Activated CD4-positive, alpha-beta memory T cell treated with anti-CD3 and anti-CD28 coated beads, Interleukin-2, amount 10 ng/mL, durations not matched to agents 7 days and 5 days (primary cell): ENCODE measurements around the gene KLRC4. TPM values are rescaled to one million over a fixed set of nuclear protein-coding genes. Genes with fewer than 3 reads are reported as not detected.
"Not testable (repeated sequence)": the region's sequence is repeated elsewhere in the genome, so short reads cannot be mapped to it uniquely, and the experiment has no call there.

Experiments
- CTCF ChIA-PET: fragments of 350-600 bp; sonication (Branson Sonifier 250); formaldehyde crosslinking; loops from one replicate; lab custom pipeline; 2021; ENCODE audit warnings: antibody characterized with exemption, inconsistent platforms; lab: Charles Lee
- POLR2A ChIA-PET: fragments of 350-600 bp; sonication (Branson Sonifier 250); formaldehyde crosslinking; loops from one replicate; lab custom pipeline; 2021; ENCODE audit warnings: antibody characterized with exemption; lab: Charles Lee
- DNase-seq: peaks from one replicate; pipeline ENCODE4 v3.0.0-alpha.2; 2020
- H3K27ac Mint-ChIP-seq: one replicate; pipeline ENCODE4 v1.8.0; 2021; ENCODE audit warnings: mild to moderate bottlenecking, mixed read lengths
- H3K27me3 Mint-ChIP-seq: one replicate; pipeline ENCODE4 v1.8.0; 2021; ENCODE audit warnings: mixed read lengths
- H3K36me3 Mint-ChIP-seq: one replicate; pipeline ENCODE4 v1.8.0; 2021; ENCODE audit warnings: low read depth, mixed read lengths
- H3K4me1 Mint-ChIP-seq: one replicate; pipeline ENCODE4 v1.8.0; 2021; ENCODE audit warnings: mixed read lengths
- H3K4me3 Mint-ChIP-seq: one replicate; pipeline ENCODE4 v1.8.0; 2021; ENCODE audit warnings: mild to moderate bottlenecking, mixed read lengths
- H3K9me3 Mint-ChIP-seq: one replicate; pipeline ENCODE4 v1.8.0; 2021; ENCODE audit warnings: mixed read lengths
- total RNA-seq, 2 experiments: library from RNA; stranded (reverse); gene quantifications; one replicate each; pipeline ENCODE4 v1.2.3, GENCODE V29; 2021

Gene KLRC4
- total RNA-seq, 2 experiments from 2014 or later = not detected

DNA sequence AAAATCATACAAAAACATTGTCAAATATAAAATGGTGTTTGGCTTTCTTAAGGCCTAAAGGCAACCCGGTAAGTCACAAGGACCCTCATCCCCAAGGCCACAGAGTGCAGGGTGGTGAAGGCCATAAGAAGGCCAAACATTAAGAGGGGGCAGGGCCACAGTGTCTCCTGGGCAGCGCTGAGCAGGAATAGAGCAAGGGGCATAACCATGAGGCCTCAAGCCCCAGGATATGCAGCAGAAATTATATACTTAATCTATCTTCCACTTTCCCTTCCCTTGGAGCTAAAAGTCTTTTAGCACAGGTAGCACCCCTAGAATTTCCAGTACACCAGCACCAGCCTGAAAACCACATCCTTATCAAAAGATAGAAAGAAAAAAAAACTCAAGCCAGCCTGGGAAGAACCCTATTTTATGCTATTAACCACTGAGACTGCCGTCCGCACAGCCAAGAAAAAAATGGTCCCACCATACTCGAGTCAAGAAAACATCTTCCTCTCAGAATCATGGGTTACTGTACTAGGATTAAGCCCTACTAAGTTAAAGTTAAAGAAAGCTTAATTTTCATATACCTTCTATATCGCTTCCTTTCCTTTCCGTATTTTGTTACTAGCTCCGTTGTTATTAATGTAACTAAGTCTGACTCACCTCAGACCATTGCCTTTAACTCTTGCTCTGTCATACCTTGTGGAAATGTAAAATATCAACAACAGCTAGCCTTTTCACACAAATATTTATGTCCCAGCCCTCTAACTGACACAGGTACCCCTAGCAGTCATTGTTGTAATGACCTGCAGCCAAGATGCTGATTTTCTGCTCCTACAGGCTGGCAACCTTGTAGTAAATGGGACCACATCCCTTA lies 39.8 kb downstream of the KLRC4 start:
- CTCF ChIA-PET = no interaction called here
- DNase-seq = no peak
- Mint-ChIP-seq H3K4me1 (peaks cover 7% of the 10 kb centered on the region), H3K27ac (no peak overlapping the region), H3K36me3 (peaks cover 6% of the 10 kb centered on the region), H3K9me3 (peaks cover 5% of the 10 kb centered on the region), H3K4me3 (no peak overlapping the region), H3K27me3 (peaks cover 25% of the 10 kb centered on the region)
- POLR2A ChIA-PET = no interaction called here

DNA sequence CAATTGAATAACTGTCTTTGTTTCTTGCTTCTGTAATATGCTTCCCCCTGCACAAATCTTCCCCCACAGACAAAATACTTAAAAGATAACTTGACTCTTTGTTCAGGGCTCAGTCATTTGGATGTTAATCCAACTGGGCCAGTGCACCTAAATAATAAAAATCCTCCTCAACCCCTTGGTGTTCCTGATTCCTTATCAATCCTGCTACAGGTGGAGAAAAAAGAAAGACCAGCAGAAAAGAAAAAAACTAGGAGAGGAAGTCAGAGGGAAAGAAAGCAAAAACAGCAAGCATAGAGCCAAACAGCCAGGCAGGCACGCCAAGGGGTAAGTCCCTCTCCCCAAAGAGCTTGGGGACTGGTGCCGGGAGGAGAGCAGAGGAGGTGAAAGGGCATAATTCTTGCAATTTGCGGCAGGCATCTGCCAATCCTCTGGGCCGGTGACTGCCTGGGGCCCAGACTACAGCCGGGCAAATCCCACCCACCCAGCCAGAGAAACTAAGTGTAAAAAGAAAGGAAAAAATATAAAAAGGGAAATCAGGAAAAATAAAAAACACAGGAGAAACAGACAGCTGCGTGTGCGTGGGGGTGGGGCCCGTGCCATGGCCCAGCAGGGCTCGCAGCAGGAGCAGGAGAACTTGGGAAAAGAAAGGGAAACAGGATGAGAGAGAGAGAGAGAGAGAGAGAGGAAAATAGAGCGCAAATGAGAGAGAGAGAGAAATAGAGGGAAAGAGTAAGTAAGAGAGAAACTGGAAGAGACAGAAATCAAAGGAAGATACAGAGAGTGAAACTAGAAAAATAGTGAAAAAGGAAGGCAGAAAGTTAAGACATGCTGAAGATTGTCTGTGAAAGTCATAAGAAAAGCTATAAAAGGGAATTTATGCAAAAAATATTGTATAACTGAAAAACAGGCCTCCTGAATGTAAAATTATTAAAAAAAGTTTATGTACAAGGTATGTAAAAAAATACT lies 41.1 kb downstream of the KLRC4 start:
- Mint-ChIP-seq H3K4me1 (peaks cover 7% of the 10 kb centered on the region), H3K36me3 (peaks cover 6% of the 10 kb centered on the region), H3K27me3 (peaks cover 23% of the 10 kb centered on the region), H3K27ac (no peak overlapping the region), H3K9me3 (peaks cover 5% of the 10 kb centered on the region), H3K4me3 (no peak overlapping the region)
- ChIA-PET CTCF (no interaction called here), POLR2A (no interaction called here)
- DNase-seq = no peak

DNA sequence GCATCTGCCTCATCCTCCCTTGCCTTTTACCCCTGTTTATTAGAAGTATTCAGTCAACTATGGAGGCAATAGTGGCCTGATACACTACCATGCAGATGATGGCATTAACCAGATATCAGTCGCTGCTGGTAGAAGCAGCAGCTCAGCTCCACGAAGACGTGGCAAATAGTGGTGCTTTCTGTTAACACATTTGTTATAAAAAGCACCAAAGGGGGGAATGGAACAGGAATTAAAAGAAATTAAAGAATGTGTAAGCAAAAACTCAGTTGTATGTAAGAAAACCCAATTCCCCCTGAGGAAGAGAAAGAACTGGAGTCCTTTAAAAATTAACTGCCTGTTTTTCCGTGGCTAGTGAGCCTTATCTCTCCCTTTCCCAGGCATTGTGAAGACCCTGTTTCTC lies 41.8 kb downstream of the KLRC4 start:
- H3K4me3 Mint-ChIP-seq, H3K9me3 Mint-ChIP-seq, POLR2A ChIA-PET, H3K36me3 Mint-ChIP-seq, H3K27ac Mint-ChIP-seq, DNase-seq, H3K4me1 Mint-ChIP-seq: not testable (repeated sequence)
- CTCF ChIA-PET = interaction anchor here (1.8 kb wide), 1 partner anchor 132 kb away, joined by 5 read pairs; no protein-coding TSS in a partner anchor
- H3K27me3 Mint-ChIP-seq = peaks cover 22% of the 10 kb centered on the region

DNA sequence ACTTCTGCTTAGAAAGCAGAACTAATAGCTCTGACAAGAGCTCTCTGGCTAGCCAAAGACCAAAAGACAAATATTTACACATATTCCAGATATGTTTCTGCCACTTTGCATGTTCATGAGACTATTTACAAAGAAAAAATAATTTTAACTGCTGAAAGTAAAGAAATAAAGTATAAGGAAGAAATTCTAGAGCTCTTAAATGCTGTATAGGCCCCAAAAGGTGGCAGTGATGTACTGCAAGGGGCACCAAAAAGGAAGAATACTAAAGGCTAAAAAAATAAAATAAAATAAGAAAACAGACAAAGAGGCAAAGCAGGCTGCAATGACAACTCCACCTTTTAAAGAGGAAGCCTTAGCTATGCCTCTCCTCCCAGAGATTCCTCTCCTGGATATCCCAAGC lies 42.7 kb downstream of the KLRC4 start:
- DNase-seq = no peak
- Mint-ChIP-seq H3K27ac (no peak overlapping the region), H3K9me3 (peaks cover 5% of the 10 kb centered on the region), H3K4me3 (no peak overlapping the region), H3K36me3 (peaks cover 6% of the 10 kb centered on the region), H3K4me1 (no peaks in the 10 kb centered on the region), H3K27me3 (peaks cover 28% of the 10 kb centered on the region)
- ChIA-PET CTCF (interaction anchor here (1.8 kb wide), 1 partner anchor 131 kb away, joined by 5 read pairs; no protein-coding TSS in a partner anchor), POLR2A (no interaction called here)

DNA sequence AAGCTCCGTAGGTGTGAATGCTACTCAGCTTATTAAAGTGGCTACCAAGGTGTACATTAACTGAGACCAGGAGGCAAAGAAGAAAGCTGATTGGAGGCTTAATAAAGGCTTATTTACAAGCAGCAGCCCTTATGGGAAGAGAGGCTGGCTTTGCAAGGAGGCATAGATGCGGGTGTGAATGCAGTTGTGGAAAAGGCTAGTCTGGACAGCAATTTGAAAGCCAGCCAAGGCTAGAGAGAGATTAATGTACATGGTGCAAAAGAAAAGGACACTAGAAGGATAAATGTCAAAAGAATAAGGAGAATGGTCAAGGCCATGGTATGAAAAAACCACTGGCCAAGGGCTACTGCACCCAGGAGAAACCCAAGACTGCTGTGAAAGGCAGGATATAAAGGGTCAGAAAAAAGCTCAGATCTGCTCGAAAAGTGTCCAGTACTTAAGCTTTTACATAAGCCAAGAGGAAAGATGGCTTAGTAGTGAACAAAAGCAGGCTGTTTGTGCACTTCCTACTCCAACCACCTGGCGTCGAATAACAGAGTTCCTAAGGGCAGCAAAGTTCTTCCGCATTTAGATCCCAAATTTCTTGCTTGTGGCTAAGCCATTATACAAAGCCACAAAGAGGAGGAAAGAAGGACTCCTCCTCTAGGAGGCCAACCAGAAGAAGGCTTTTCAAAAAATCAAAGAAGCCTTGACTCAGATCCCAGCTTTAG lies 43.7 kb downstream of the KLRC4 start:
- Mint-ChIP-seq H3K4me1 (no peaks in the 10 kb centered on the region), H3K4me3 (no peak overlapping the region), H3K27me3 (peaks cover 34% of the 10 kb centered on the region), H3K36me3 (peaks cover 6% of the 10 kb centered on the region), H3K27ac (no peak overlapping the region), H3K9me3 (peaks cover 5% of the 10 kb centered on the region)
- POLR2A ChIA-PET = interaction anchor here (0.9 kb wide), 1 partner anchor 608 kb away, joined by 3 read pairs; no protein-coding TSS in a partner anchor
- no peak for DNase-seq
- CTCF ChIA-PET = interaction anchor here (0.7 to 1.8 kb wide), 3 partner anchors 130 to 213 kb away, joined by 3 to 5 read pairs (median 3); no protein-coding TSS in a partner anchor

DNA sequence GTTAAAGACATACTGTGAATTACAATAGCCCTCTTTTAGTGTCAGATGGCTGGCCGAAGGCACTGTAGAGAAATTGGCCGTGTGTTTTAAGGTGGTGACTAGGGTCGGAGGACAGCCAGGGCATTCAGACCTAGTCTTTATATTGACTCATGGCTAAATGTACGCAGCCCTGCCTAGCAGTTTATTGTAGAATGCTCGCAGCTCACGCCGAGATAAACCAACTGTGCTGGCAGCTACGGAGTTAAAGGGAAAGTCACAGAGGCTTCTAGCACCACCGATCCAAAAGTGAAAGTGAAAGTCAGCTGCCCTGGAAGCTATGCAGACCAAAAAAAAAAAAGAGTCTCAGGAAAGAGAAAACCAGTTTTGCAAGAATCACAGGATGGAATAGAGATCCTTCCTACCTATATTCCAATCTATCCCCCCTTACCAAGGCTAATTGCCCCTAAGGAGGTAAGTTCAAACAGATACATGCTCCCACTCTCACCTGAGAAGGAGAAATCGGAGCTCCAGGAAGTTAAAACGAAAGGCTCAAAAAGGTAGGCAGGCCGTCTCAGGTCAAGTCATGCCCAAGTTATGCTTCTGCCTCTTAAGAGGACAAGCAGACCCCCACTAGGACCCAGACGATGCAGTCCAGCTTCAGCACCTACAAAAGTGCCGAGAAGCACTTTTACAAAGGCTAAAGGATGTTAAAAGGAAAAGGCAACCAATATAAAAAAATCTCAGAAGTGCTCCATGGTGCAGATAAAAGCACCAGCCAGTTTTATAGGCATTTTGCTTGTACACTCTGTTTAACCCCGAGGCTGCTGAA lies 44.5 kb downstream of the KLRC4 start:
- POLR2A ChIA-PET = interaction anchor here (0.9 kb wide), 1 partner anchor 607 kb away, joined by 3 read pairs; no protein-coding TSS in a partner anchor
- no peak overlapping the region for H3K27ac Mint-ChIP-seq
- H3K27me3 Mint-ChIP-seq = peaks cover 40% of the 10 kb centered on the region

DNA sequence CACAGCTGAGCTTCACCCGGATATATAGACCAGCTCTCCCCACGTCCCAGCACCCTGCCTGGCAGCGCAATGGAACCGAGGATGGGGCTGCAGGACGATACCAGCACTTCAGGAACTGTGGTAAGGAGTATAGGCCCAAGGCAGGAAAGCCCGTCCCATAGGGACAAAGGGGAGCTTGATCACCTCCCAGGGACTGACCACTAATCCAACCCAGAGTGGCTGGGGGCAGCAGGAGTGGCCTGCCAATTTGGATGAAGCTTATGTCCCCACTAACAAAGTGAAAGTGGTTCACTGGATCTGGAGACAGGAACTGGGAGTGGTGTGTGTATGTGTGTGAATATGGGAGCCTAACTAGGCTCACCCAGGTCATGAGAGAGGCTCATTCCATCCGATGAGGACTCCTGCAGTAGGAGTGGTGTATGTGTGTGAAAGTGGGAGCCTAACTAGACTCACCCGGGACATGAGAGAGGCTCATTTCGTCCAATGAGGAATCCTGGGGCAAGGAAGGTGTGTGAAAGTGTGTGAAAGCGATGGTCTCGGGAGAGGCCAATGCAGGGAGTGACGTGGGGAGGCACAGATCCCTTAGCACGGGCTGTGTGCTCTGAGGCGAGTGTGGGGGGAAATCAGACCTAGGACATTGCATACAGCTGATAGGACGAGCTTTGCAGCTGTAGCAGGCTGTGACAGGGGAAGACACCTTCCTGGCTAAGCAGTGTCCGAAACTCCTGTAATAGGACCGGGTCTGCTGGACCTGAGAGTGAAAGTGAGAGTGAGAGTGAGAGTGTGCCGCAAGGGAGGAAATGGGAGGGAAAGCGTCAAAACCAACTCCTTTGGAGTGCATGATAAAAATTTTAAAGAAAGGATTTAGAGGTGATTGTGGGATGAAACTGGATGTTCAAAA lies 45.4 kb downstream of the KLRC4 start:
- Mint-ChIP-seq H3K9me3 (peaks cover 5% of the 10 kb centered on the region), H3K4me3 (no peak overlapping the region), H3K27ac (no peak overlapping the region), H3K27me3 (peaks cover 42% of the 10 kb centered on the region), H3K4me1 (no peaks in the 10 kb centered on the region), H3K36me3 (peaks cover 6% of the 10 kb centered on the region)
- ChIA-PET CTCF (no interaction called here), POLR2A (no interaction called here)
- DNase-seq = peak; percentile 21

More for the DNA sequence above, 44.5 kb downstream of the KLRC4 start:
- DNase-seq = peak; percentile 61
- CTCF ChIA-PET = interaction anchor here (0.7 kb wide), 1 partner anchor 213 kb away, joined by 3 read pairs; no protein-coding TSS in a partner anchor
- Mint-ChIP-seq H3K9me3 (peaks cover 5% of the 10 kb centered on the region), H3K36me3 (peaks cover 6% of the 10 kb centered on the region), H3K4me3 (no peak overlapping the region), H3K4me1 (no peaks in the 10 kb centered on the region)

DNA sequence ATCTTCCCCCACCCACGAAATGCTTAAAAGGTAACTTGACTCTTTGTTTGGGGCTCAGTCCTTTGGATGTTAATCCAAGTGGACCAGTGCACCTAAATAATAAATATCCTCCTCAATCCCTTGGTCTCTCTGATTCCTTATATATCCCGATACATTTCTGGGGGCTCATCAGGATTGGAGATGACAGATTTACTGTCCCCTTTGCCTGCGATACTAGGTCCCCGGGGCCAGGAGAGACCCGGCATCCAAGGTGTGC lies 46.0 kb downstream of the KLRC4 start:
- Mint-ChIP-seq H3K4me1 (no peaks in the 10 kb centered on the region), H3K9me3 (peaks cover 5% of the 10 kb centered on the region), H3K27ac (no peak overlapping the region), H3K27me3 (peaks cover 39% of the 10 kb centered on the region), H3K4me3 (no peak overlapping the region), H3K36me3 (peaks cover 6% of the 10 kb centered on the region)
- POLR2A ChIA-PET = no interaction called here
- CTCF ChIA-PET = no interaction called here
- DNase-seq = no peak

DNA sequence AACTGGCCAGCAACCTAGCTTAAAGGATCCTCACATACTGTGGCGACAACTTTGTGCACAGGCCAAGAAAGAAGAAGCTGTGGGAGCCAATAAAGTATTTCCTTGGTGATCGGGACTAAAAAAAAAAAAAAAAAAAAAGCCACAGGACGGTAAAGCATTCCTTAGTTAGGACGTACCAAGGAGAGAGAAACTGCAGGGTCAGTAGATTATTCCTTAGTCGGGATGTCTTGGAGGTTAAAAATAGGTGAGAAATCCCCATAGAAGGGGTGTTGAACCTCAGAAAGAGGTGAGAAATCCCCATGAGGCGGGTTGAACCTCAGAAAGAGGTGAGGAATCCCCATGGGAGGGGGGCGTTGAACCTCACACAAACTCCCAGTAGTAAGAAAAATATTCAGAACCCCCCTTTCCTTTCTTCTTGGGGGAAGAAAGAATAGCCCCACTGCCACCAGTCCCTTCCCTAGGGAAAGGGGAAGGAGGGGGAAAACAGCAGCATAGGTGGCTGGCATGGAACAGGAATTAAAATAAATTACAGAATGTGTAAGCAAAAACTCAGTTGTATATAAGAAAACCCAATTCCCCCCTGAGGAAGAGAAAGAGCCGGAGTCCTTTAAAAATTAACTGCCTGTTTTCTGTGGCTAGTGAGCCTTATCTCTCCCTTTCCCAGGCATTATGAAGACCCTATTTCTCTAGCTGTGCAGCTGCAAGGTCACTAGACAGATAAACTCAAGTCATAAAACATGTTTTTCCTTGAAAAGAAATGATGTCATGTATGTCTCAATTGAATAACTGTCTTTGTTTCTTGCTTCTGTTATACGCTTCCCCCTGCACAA lies 46.5 kb downstream of the KLRC4 start:
- ChIA-PET CTCF (interaction anchor here (0.7 kb wide), 1 partner anchor 304 kb away, joined by 3 read pairs; no protein-coding TSS in a partner anchor), POLR2A (no interaction called here)

DNA sequence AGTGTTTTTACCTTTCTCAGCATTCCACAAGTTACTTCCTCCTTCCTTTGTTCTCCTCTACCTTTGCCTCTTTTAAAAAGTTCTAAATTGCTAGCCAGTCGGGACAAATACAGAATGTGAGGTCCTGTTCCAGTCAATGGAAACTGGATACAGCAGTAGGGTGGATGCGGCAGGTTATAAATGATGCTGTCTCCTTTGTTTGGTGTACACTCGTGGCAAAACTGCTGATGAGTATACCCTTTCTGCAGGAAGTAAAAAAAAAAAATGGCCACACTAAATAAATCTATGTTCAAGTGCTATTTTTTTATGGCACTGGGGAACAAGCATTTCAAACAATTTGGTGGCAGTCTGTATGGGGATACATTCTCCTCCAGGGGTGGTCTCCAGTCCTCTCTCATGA lies 47.2 kb downstream of the KLRC4 start:
- CTCF ChIA-PET = interaction anchor here (0.7 kb wide), 1 partner anchor 303 kb away, joined by 3 read pairs; no protein-coding TSS in a partner anchor
- POLR2A ChIA-PET = no interaction called here
- no peak overlapping the region for H3K27ac Mint-ChIP-seq

More for the DNA sequence above, 46.5 kb downstream of the KLRC4 start:
- Mint-ChIP-seq H3K4me1 (no peaks in the 10 kb centered on the region), H3K27ac (no peak overlapping the region), H3K9me3 (peaks cover 2% of the 10 kb centered on the region), H3K4me3 (no peak overlapping the region), H3K27me3 (peaks cover 35% of the 10 kb centered on the region), H3K36me3 (peaks cover 2% of the 10 kb centered on the region)
- DNase-seq = no peak

More for the DNA sequence above, 47.2 kb downstream of the KLRC4 start:
- Mint-ChIP-seq H3K4me1 (no peaks in the 10 kb centered on the region), H3K9me3 (no peaks in the 10 kb centered on the region), H3K36me3 (no peaks in the 10 kb centered on the region), H3K27me3 (peaks cover 29% of the 10 kb centered on the region), H3K4me3 (no peak overlapping the region)
- no peak for DNase-seq
